ENCODE results near the gene MAP4K2. TPM values are rescaled to one million over a fixed set of nuclear protein-coding genes. Genes with fewer than 3 reads are reported as not detected.
A peak's percentile ranks its signal among the peaks of the same experiment; 100 is the strongest.

Gene MAP4K2
- total and polyA plus RNA-seq, 9 of the 15 experiments (the other 6 are each of a cell fraction or from before 2014, with no cell fraction given), result 0.13 to 14.5 (median 7.3) TPM

DNA sequence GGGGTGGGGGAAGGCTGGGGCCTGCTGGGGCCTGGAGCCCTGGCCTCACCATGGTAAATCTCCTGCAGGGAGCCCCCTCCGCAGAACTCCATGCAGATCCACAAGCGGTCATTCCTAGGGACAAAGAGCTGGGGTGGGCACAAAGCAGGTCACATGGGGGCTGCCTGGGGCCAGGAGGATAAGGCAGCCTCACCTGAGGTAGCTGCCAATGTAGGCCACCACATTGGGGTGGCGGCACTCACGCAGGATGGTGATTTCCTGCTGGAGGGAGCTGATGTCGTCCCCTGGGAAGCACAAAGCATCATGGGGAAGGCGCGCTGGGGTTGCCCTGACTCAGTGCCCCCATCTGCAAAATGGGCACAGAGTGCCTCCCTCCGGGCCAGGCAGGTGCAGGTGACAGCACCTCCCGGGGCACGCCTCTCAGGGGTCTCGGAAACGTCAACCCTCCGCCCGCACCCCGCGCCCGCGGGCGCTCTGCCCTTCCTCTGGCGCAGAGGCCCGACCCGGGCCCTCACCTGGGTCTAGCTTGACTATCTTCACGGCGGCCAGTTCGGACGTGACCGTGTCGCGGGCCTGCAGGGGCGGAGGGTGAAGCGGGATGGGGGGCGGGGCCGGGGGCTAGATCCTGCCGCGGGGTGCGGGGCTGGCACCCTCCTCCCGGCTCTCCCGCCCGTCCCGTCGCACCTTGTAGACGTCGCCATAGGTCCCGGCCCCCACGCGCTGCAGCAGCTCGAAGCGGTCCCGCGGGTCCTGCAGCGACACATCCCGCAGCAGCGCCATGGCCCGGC, 450 bp downstream of the MAP4K2 start (continued):
- TF ChIP-seq, protein P1, sequence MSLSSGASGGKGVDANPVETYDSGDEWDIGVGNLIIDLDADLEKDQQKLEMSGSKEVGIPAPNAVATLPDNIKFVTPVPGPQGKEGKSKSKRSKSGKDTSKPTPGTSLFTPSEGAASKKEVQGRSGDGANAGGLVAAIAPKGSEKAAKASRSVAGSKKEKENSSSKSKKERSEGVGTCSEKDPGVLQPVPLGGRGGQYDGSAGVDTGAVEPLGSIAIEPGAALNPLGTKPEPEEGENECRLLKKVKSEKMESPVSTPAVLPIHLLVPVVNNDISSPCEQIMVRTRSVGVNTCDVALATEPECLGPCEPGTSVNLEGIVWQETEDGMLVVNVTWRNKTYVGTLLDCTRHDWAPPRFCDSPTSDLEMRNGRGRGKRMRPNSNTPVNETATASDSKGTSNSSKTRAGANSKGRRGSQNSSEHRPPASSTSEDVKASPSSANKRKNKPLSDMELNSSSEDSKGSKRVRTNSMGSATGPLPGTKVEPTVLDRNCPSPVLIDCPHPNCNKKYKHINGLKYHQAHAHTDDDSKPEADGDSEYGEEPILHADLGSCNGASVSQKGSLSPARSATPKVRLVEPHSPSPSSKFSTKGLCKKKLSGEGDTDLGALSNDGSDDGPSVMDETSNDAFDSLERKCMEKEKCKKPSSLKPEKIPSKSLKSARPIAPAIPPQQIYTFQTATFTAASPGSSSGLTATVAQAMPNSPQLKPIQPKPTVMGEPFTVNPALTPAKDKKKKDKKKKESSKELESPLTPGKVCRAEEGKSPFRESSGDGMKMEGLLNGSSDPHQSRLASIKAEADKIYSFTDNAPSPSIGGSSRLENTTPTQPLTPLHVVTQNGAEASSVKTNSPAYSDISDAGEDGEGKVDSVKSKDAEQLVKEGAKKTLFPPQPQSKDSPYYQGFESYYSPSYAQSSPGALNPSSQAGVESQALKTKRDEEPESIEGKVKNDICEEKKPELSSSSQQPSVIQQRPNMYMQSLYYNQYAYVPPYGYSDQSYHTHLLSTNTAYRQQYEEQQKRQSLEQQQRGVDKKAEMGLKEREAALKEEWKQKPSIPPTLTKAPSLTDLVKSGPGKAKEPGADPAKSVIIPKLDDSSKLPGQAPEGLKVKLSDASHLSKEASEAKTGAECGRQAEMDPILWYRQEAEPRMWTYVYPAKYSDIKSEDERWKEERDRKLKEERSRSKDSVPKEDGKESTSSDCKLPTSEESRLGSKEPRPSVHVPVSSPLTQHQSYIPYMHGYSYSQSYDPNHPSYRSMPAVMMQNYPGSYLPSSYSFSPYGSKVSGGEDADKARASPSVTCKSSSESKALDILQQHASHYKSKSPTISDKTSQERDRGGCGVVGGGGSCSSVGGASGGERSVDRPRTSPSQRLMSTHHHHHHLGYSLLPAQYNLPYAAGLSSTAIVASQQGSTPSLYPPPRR (CRISPR knock-in tag; IDR thresholded peaks at IDR 0.05; ENCODE audit: borderline replicate concordance), result no peak
- TF ChIP-seq SMARCA5 (IDR thresholded peaks at IDR 0.05) (peak; percentile 46; the same call in 1 of the 2 replicates), ZNF3 (CRISPR knock-in tag; IDR thresholded peaks at IDR 0.05) (no peak), EP300 (IDR thresholded peaks at IDR 0.05; ENCODE audit: low read length) (no peak), CHD4 (IDR thresholded peaks at IDR 0.05; ENCODE audit: insufficient read depth, insufficient replicate concordance, low read depth, low read length, poor library complexity, severe bottlenecking) (no peak), RAD51 (IDR thresholded peaks at IDR 0.05; ENCODE audit: borderline replicate concordance, low read depth) (no peak), FOXM1 (IDR thresholded peaks at IDR 0.05; ENCODE audit: low read depth) (no peak), FOXM1 (CRISPR knock-in tag; IDR thresholded peaks at IDR 0.05; ENCODE audit: low read depth) (no peak), HMG20A (CRISPR knock-in tag; conservative IDR thresholded peaks at IDR 0.05) (no peak), PHF8 (IDR thresholded peaks at IDR 0.05; ENCODE audit: borderline replicate concordance, low read length) (peak; percentile 59; the same call in 1 of the 2 replicates), WHSC1 (IDR thresholded peaks at IDR 0.05; ENCODE audit: low read length) (no peak)
- TF ChIP-seq, protein P2, sequence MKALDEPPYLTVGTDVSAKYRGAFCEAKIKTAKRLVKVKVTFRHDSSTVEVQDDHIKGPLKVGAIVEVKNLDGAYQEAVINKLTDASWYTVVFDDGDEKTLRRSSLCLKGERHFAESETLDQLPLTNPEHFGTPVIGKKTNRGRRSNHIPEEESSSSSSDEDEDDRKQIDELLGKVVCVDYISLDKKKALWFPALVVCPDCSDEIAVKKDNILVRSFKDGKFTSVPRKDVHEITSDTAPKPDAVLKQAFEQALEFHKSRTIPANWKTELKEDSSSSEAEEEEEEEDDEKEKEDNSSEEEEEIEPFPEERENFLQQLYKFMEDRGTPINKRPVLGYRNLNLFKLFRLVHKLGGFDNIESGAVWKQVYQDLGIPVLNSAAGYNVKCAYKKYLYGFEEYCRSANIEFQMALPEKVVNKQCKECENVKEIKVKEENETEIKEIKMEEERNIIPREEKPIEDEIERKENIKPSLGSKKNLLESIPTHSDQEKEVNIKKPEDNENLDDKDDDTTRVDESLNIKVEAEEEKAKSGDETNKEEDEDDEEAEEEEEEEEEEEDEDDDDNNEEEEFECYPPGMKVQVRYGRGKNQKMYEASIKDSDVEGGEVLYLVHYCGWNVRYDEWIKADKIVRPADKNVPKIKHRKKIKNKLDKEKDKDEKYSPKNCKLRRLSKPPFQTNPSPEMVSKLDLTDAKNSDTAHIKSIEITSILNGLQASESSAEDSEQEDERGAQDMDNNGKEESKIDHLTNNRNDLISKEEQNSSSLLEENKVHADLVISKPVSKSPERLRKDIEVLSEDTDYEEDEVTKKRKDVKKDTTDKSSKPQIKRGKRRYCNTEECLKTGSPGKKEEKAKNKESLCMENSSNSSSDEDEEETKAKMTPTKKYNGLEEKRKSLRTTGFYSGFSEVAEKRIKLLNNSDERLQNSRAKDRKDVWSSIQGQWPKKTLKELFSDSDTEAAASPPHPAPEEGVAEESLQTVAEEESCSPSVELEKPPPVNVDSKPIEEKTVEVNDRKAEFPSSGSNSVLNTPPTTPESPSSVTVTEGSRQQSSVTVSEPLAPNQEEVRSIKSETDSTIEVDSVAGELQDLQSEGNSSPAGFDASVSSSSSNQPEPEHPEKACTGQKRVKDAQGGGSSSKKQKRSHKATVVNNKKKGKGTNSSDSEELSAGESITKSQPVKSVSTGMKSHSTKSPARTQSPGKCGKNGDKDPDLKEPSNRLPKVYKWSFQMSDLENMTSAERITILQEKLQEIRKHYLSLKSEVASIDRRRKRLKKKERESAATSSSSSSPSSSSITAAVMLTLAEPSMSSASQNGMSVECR (CRISPR knock-in tag; IDR thresholded peaks at IDR 0.05), result no peak

Measured in K562 (cell line).